ENCODE results near the gene PSME1.

- TF ChIP-seq CTCF (optimal IDR thresholded peaks at IDR 0.05 in 1 of 3, IDR thresholded peaks at IDR 0.05 in 1 of 3, conservative IDR thresholded peaks at IDR 0.05 in 1 of 3; ENCODE audit: extremely low read depth in 1 of 3, insufficient read depth in 2 of 3, low read length in 3 of 3) (no peak), EZH2 (IDR thresholded peaks at IDR 0.05; ENCODE audit: low read length) (no peak)
Measured at GRCh38 chr14:24160499-24160849, 24.5 kb downstream of the PSME1 start.

Measured in keratinocyte (primary cell).